ENCODE data around the gene PUS10. TPM values are rescaled to one million over a fixed set of nuclear protein-coding genes. Genes with fewer than 3 reads are reported as not detected.

PUS10 gene
- total and polyA plus RNA-seq, 2 of the 8 experiments (the other 6 are each of a cell fraction or from before 2014, with no cell fraction given), result 1.3 to 3.1 TPM

DNA sequence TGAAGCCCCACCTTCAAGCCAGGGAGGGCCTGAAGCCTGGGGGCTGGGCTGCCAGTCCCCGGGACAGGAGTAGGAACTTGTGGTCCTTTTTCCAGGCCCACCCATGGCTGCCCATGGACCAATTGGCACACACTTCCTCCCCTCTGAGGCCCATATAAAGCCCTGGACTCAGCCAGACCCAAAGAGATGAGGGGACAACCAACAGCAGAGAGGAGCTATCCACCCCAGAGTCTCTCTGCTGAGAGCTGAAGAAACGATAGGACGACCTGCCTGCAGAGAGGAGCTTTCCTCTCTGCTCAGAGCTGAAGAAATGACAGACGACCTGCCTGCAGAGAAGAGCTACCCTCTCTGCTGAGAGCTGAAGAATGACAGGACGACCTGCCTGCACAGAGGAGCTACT, 44.4 kb downstream of the PUS10 start (continued):
- TF ChIP-seq, protein P1, sequence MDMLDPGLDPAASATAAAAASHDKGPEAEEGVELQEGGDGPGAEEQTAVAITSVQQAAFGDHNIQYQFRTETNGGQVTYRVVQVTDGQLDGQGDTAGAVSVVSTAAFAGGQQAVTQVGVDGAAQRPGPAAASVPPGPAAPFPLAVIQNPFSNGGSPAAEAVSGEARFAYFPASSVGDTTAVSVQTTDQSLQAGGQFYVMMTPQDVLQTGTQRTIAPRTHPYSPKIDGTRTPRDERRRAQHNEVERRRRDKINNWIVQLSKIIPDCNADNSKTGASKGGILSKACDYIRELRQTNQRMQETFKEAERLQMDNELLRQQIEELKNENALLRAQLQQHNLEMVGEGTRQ (IDR thresholded peaks at IDR 0.05; ENCODE audit: low read length), result no peak
- TF ChIP-seq KDM1A (IDR thresholded peaks at IDR 0.05; ENCODE audit: borderline replicate concordance, low read length), result no peak
